Mesenchymal stem cell (in vitro differentiated cells and primary cell): ENCODE results near the gene C2CD2.

Source experiments
- DNase-seq: peaks from one replicate; pipeline ENCODE4 v3.0.0-alpha.2; 2013
- H2AFZ ChIP-seq: one replicate; pipeline ENCODE4 v1.6.1; 2013; ENCODE audit warnings: low read depth, mild to moderate bottlenecking, control low read depth, inconsistent platforms, low read length, moderate library complexity
- H2AK5ac ChIP-seq: 2 replicates; pipeline ENCODE4 v1.6.1; 2013; ENCODE audit warnings: low read length, moderate library complexity, mild to moderate bottlenecking, inconsistent platforms; ENCODE audit not compliant: severe bottlenecking
- H2BK120ac ChIP-seq: one replicate; pipeline ENCODE4 v1.6.1; 2013; ENCODE audit warnings: low read depth, mild to moderate bottlenecking, inconsistent platforms, low read length, moderate library complexity
- H2BK12ac ChIP-seq, 2 experiments: one replicate each; pipeline ENCODE4 v1.6.1; 2013; ENCODE audit warnings: inconsistent platforms in 2 of 2, low read length in 2 of 2, mild to moderate bottlenecking in 2 of 2, moderate library complexity in 2 of 2, control low read depth in 1 of 2
- H2BK15ac ChIP-seq: one replicate; pipeline ENCODE4 v1.6.1; 2013; ENCODE audit warnings: mild to moderate bottlenecking, low read depth, inconsistent platforms; ENCODE audit not compliant: poor library complexity, severe bottlenecking
- H2BK5ac ChIP-seq: 2 replicates; pipeline ENCODE4 v1.6.1; 2013; ENCODE audit warnings: low read depth, mild to moderate bottlenecking, low read length, control low read depth, inconsistent platforms; ENCODE audit not compliant: poor library complexity, severe bottlenecking
- H3K14ac ChIP-seq, 2 experiments: one replicate each; pipeline ENCODE4 v1.6.1; 2013; ENCODE audit warnings: inconsistent platforms in 2 of 2, low read length in 2 of 2, control low read depth in 1 of 2, mild to moderate bottlenecking in 1 of 2, moderate library complexity in 1 of 2
- H3K18ac ChIP-seq, 2 experiments: one replicate each; pipeline ENCODE4 v1.6.1; 2013; ENCODE audit warnings: inconsistent platforms in 2 of 2, low read length in 2 of 2, control low read depth in 1 of 2, low read depth in 1 of 2, mild to moderate bottlenecking in 1 of 2
- H3K23ac ChIP-seq, 2 experiments: one replicate each; pipeline ENCODE4 v1.6.1; 2013; ENCODE audit warnings: inconsistent platforms in 2 of 2, low read length in 2 of 2, mild to moderate bottlenecking in 2 of 2, moderate library complexity in 2 of 2, control low read depth in 1 of 2
- H3K27ac ChIP-seq: 2 replicates; pipeline ENCODE4 v1.5.1; 2013; ENCODE audit warnings: mild to moderate bottlenecking, moderate library complexity, low read length, control low read depth, inconsistent platforms; ENCODE audit not compliant: poor library complexity, severe bottlenecking
- H3K27me3 ChIP-seq, 2 experiments: 2 replicates each; pipeline versions ENCODE4 v1.6.1 to v1.7.0; 2013; ENCODE audit warnings: low read length in 2 of 2, mild to moderate bottlenecking in 2 of 2, moderate library complexity in 2 of 2, control low read depth in 1 of 2, inconsistent platforms in 1 of 2; ENCODE audit not compliant: control insufficient read depth in 1 of 2, insufficient read depth in 1 of 2
- H3K36me3 ChIP-seq, 2 experiments: 2 replicates each; pipeline versions ENCODE4 v1.6.1 to v1.7.0; 2013; ENCODE audit warnings: low read length in 2 of 2, control low read depth in 1 of 2, inconsistent platforms in 1 of 2, low read depth in 1 of 2, mild to moderate bottlenecking in 1 of 2; ENCODE audit not compliant: insufficient read depth in 2 of 2, control insufficient read depth in 1 of 2
- H3K4ac ChIP-seq, 2 experiments: one replicate each; pipeline ENCODE4 v1.6.1; 2013; ENCODE audit warnings: inconsistent platforms in 2 of 2, low read length in 2 of 2, mild to moderate bottlenecking in 2 of 2, moderate library complexity in 2 of 2, control low read depth in 1 of 2, low read depth in 1 of 2
- H3K4me1 ChIP-seq: 2 replicates; pipeline ENCODE4 v1.6.1; 2013; ENCODE audit warnings: low read depth, low read length, control low read depth; ENCODE audit not compliant: control insufficient read depth, insufficient read depth
- H3K4me2 ChIP-seq: 2 replicates; pipeline ENCODE4 v1.6.1; 2013; ENCODE audit warnings: low read length, mild to moderate bottlenecking, inconsistent platforms; ENCODE audit not compliant: poor library complexity, severe bottlenecking
- H3K4me3 ChIP-seq, 2 experiments: 2 replicates each; pipeline versions ENCODE4 v1.5.1 to v1.7.0; 2013; ENCODE audit warnings: low read length in 2 of 2, mild to moderate bottlenecking in 2 of 2, control low read depth in 1 of 2, low read depth in 1 of 2; ENCODE audit not compliant: insufficient read depth in 1 of 2
- H3K79me1 ChIP-seq: replicated peaks from 2 replicates; pipeline ENCODE4 v1.6.1; 2013; ENCODE audit warnings: mild to moderate bottlenecking, control low read depth, low read length, inconsistent platforms; ENCODE audit not compliant: poor library complexity, severe bottlenecking
- H3K9ac ChIP-seq: 2 replicates; pipeline ENCODE4 v1.7.0; 2013; ENCODE audit warnings: mild to moderate bottlenecking, low read length, moderate library complexity
- H3K9me3 ChIP-seq: 2 replicates; pipeline ENCODE4 v1.7.0; 2013; ENCODE audit warnings: mild to moderate bottlenecking, low read length; ENCODE audit not compliant: control insufficient read depth
- H4K8ac ChIP-seq: one replicate; pipeline ENCODE4 v1.6.1; 2013; ENCODE audit warnings: inconsistent platforms, mild to moderate bottlenecking, low read length, moderate library complexity
- H4K91ac ChIP-seq: one replicate; pipeline ENCODE4 v1.6.1; 2013; ENCODE audit warnings: mild to moderate bottlenecking, low read length, inconsistent platforms
- whole genome bisulfite sequencing: methylation state at CpG from one replicate; pipeline ENCODE4 v1.1.7; 2013; ENCODE audit warnings: mixed read lengths; 5-methylcytosine and 5-hydroxymethylcytosine counted together

C2CD2 gene

DNA sequence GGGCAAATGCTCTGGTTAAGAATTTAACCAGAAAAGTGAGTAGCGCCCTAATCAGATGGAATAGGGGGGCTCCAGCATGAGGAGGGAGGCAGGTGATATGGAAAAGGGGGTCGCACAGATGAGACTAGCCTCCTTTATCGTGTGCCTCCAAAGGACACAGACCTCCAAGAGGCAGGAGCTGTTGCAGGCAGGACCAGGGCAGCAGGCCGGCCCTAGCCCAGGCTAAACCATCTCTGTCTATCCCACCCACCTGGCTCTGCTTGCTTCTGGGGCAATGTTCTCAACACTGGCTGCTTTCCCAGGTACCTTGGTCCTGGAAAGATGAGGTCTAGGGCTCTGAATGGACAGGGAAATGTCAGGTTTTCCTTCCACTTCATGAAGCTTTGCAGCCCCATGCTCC lies 36.3 kb downstream of the C2CD2 start:
- 98% methylated on average over 4 of the region's 4 CpGs for WGBS
- no peak overlapping the region for H3K4ac ChIP-seq
- H2BK12ac ChIP-seq = no peak overlapping the region

GRCh38 chr21:41916888-41917433 lies 36.9 kb downstream of the C2CD2 start:
- H2BK15ac ChIP-seq = no peak overlapping the region
- H3K23ac ChIP-seq = no peak overlapping the region
- peaks cover 8% of the 10 kb centered on the region for H3K79me1 ChIP-seq
- no peak overlapping the region for H4K8ac ChIP-seq
- peaks cover 60 to 79% of the 10 kb centered on the region in 2 experiments for H3K36me3 ChIP-seq
- no peak overlapping the region for H2AK5ac ChIP-seq
- no peak overlapping the region for H3K9ac ChIP-seq
- H3K4me2 ChIP-seq = no peak overlapping the region
- no peak overlapping the region for H3K4me3 ChIP-seq
- H3K9me3 ChIP-seq = peaks cover 3% of the 10 kb centered on the region
- no peak overlapping the region for H2BK12ac ChIP-seq
- H2BK120ac ChIP-seq = no peak overlapping the region
- no peak overlapping the region for H3K18ac ChIP-seq
- no peak for DNase-seq
- no peak overlapping the region for H4K91ac ChIP-seq
- no peak overlapping the region for H3K27ac ChIP-seq
- WGBS = 94% methylated on average over 3 of the region's 3 CpGs
- no peak overlapping the region for H2BK5ac ChIP-seq
- H3K14ac ChIP-seq = no peak overlapping the region
- no peak overlapping the region for H3K4ac ChIP-seq
- H3K4me1 ChIP-seq = no peaks in the 10 kb centered on the region
- no peak overlapping the region for H2AFZ ChIP-seq
- H3K27me3 ChIP-seq = no peaks in the 10 kb centered on the region

More for the DNA sequence above, 36.3 kb downstream of the C2CD2 start:
- Histone ChIP-seq H3K27me3 (no peaks in the 10 kb centered on the region), H2BK5ac (no peak overlapping the region), H2AFZ (no peak overlapping the region), H3K4me1 (no peaks in the 10 kb centered on the region), H3K79me1 (peaks cover 8% of the 10 kb centered on the region), H2BK15ac (no peak overlapping the region), H3K27ac (no peak overlapping the region), H3K36me3 (peaks cover 57 to 76% of the 10 kb centered on the region in 2 experiments), H2BK120ac (no peak overlapping the region), H3K9me3 (peaks cover 3% of the 10 kb centered on the region), H3K9ac (no peak overlapping the region), H3K18ac (no peak overlapping the region), H3K4me3 (no peak overlapping the region), H3K14ac (no peak overlapping the region), H2AK5ac (no peak overlapping the region), H4K91ac (no peak overlapping the region), H3K4me2 (no peak overlapping the region), H3K23ac (no peak overlapping the region), H4K8ac (no peak overlapping the region)
- DNase-seq = no peak

DNA sequence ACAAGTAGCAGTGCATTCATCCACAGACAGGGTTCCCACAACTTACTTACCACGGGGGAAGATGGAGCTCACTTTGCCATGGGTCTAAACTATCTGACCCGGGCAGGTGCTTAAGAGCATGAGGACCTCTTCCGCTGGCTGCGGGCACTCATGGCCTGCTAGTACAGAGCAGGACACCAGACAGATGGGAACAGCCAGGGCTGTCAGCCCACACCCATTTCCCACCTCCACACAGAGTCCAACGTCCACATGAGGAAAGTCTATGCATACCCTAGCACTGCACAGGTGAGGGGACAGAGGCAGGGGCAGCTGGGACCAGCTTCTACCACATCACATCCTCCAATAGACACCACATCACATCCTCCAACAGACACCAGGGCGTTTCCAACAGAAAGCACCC lies 38.9 kb downstream of the C2CD2 start:
- Histone ChIP-seq H4K91ac (no peak overlapping the region), H3K4ac (no peak overlapping the region), H2BK5ac (no peak overlapping the region), H3K9me3 (peaks cover 3% of the 10 kb centered on the region), H2AK5ac (no peak overlapping the region), H3K79me1 (peaks cover 5% of the 10 kb centered on the region), H2BK120ac (no peak overlapping the region), H3K4me1 (no peaks in the 10 kb centered on the region), H3K23ac (no peak overlapping the region), H3K4me3 (no peak overlapping the region), H2BK15ac (no peak overlapping the region), H2AFZ (no peak overlapping the region), H3K18ac (no peak overlapping the region), H3K4me2 (no peak overlapping the region), H3K27ac (no peak overlapping the region), H3K27me3 (no peaks in the 10 kb centered on the region), H3K36me3 (peaks cover 64 to 92% of the 10 kb centered on the region in 2 experiments), H4K8ac (no peak overlapping the region), H3K14ac (no peak overlapping the region), H2BK12ac (no peak overlapping the region), H3K9ac (no peak overlapping the region)
- 81% methylated on average over 6 of the region's 6 CpGs for WGBS
- DNase-seq = no peak

GRCh38 chr21:41914358-41914757 lies 39.5 kb downstream of the C2CD2 start:
- no peak overlapping the region for H2BK5ac ChIP-seq
- WGBS = 95% methylated on average over 12 of the region's 12 CpGs
- no peak overlapping the region for H4K91ac ChIP-seq
- no peak for DNase-seq
- H3K9me3 ChIP-seq = peaks cover 3% of the 10 kb centered on the region
- peaks cover 59 to 95% of the 10 kb centered on the region in 2 experiments for H3K36me3 ChIP-seq
- H2BK12ac ChIP-seq = no peak overlapping the region
- no peak overlapping the region for H3K4ac ChIP-seq
- H3K4me2 ChIP-seq = no peak overlapping the region
- no peak overlapping the region for H3K23ac ChIP-seq
- H3K14ac ChIP-seq = no peak overlapping the region
- H3K9ac ChIP-seq = no peak overlapping the region
- H2BK15ac ChIP-seq = no peak overlapping the region
- H2AK5ac ChIP-seq = no peak overlapping the region
- H2AFZ ChIP-seq = no peak overlapping the region
- no peaks in the 10 kb centered on the region for H3K4me1 ChIP-seq
- no peak overlapping the region for H3K18ac ChIP-seq
- H3K27ac ChIP-seq = no peak overlapping the region
- no peak overlapping the region for H4K8ac ChIP-seq
- H3K27me3 ChIP-seq = no peaks in the 10 kb centered on the region
- no peak overlapping the region for H2BK120ac ChIP-seq
- no peak overlapping the region for H3K4me3 ChIP-seq
- H3K79me1 ChIP-seq = no peaks in the 10 kb centered on the region
